ENCODE data around the gene CCBE1.
"Not testable (repeated sequence)": the region's sequence is repeated elsewhere in the genome, so short reads cannot be mapped to it uniquely, and the experiment has no call there.

The CCBE1 gene

GRCh38 chr18:59715445-59715844 lies 18.2 kb upstream of the CCBE1 start:
- no peak for DNase-seq (ENCODE audit: low read depth)

- not testable (repeated sequence) for DNase-seq (ENCODE audit: low read depth)
Observed at GRCh38 chr18:59714096-59714495, 16.9 kb upstream of the CCBE1 start.

GRCh38 chr18:59712311-59712710 lies 15.1 kb upstream of the CCBE1 start:
- no peak for DNase-seq (ENCODE audit: low read depth)

- DNase-seq (ENCODE audit: low read depth) = no peak
Observed at GRCh38 chr18:59708988-59709387, 11.8 kb upstream of the CCBE1 start.

GRCh38 chr18:59707306-59707705 lies 10.1 kb upstream of the CCBE1 start:
- no peak for DNase-seq (ENCODE audit: low read depth)

- DNase-seq (ENCODE audit: low read depth) = no peak
Observed at GRCh38 chr18:59706499-59706898, 9.3 kb upstream of the CCBE1 start.

- DNase-seq (ENCODE audit: low read depth) = no peak
Observed at GRCh38 chr18:59705145-59705544, 7.9 kb upstream of the CCBE1 start.

GRCh38 chr18:59704146-59704545 lies 6.9 kb upstream of the CCBE1 start:
- DNase-seq (ENCODE audit: low read depth) = no peak

GRCh38 chr18:59701272-59701671 lies 4.0 kb upstream of the CCBE1 start:
- no peak for DNase-seq (ENCODE audit: low read depth)

GRCh38 chr18:59700535-59700967 lies 3.3 kb upstream of the CCBE1 start:
- no peak for DNase-seq (ENCODE audit: low read depth)

GRCh38 chr18:59699750-59700534 lies 2.7 kb upstream of the CCBE1 start:
- DNase-seq (ENCODE audit: low read depth) = no peak

GRCh38 chr18:59699061-59699460 lies 1.8 kb upstream of the CCBE1 start:
- no peak for DNase-seq (ENCODE audit: low read depth)

GRCh38 chr18:59696311-59697235 lies 650 bp downstream of the CCBE1 start:
- no peak for DNase-seq (ENCODE audit: low read depth)

GRCh38 chr18:59695551-59695950 lies 1.7 kb downstream of the CCBE1 start:
- DNase-seq (ENCODE audit: low read depth) = no peak

- no peak for DNase-seq (ENCODE audit: low read depth)
Observed at GRCh38 chr18:59694824-59695223, 2.4 kb downstream of the CCBE1 start.

GRCh38 chr18:59691996-59692395 lies 5.2 kb downstream of the CCBE1 start:
- DNase-seq (ENCODE audit: low read depth) = no peak

GRCh38 chr18:59690996-59691395 lies 6.2 kb downstream of the CCBE1 start:
- peak; percentile 58 for DNase-seq (ENCODE audit: low read depth)

GRCh38 chr18:59690186-59690982 lies 6.8 kb downstream of the CCBE1 start:
- no peak for DNase-seq (ENCODE audit: low read depth)

GRCh38 chr18:59689756-59690155 lies 7.5 kb downstream of the CCBE1 start:
- DNase-seq (ENCODE audit: low read depth) = no peak

GRCh38 chr18:59686260-59686659 lies 11.0 kb downstream of the CCBE1 start:
- no peak for DNase-seq (ENCODE audit: low read depth)

- DNase-seq (ENCODE audit: low read depth) = no peak
Observed at GRCh38 chr18:59685501-59685900, 11.7 kb downstream of the CCBE1 start.

- DNase-seq (ENCODE audit: low read depth) = no peak
Observed at GRCh38 chr18:59684777-59685176, 12.4 kb downstream of the CCBE1 start.
